Subcutaneous abdominal adipose tissue (tissue), 5 donors: ENCODE data around the gene ARSG.
"Not testable (repeated sequence)": the region's sequence is repeated elsewhere in the genome, so short reads cannot be mapped to it uniquely, and the experiment has no call there.

ENCODE experiments used
- H3K27ac ChIP-seq: one replicate; pipeline ENCODE4 v1.7.0; 2013; ENCODE audit warnings: low read depth, mild to moderate bottlenecking, inconsistent platforms, low read length, moderate library complexity
- H3K27me3 ChIP-seq, 5 donors: one replicate each; pipeline ENCODE4 v1.7.0; 2013; ENCODE audit warnings: low read length in 5 of 5, inconsistent platforms in 1 of 5; ENCODE audit not compliant: control insufficient read depth in 5 of 5, insufficient read depth in 4 of 5
- H3K36me3 ChIP-seq, 5 donors: one replicate each; pipeline ENCODE4 v1.7.0; 2013; ENCODE audit warnings: low read length in 5 of 5; ENCODE audit not compliant: control insufficient read depth in 5 of 5, insufficient read depth in 5 of 5
- H3K4me1 ChIP-seq, 5 donors: one replicate each; pipeline ENCODE4 v1.7.0; 2013; ENCODE audit warnings: low read length in 5 of 5, mild to moderate bottlenecking in 3 of 5, moderate library complexity in 1 of 5; ENCODE audit not compliant: control insufficient read depth in 5 of 5, insufficient read depth in 5 of 5
- H3K4me3 ChIP-seq, 5 donors: one replicate each; pipeline ENCODE4 v1.7.0; 2013; ENCODE audit warnings: low read length in 5 of 5, low read depth in 1 of 5
- H3K9ac ChIP-seq, 5 donors: one replicate each; pipeline ENCODE4 v1.7.0; 2013; ENCODE audit warnings: low read length in 5 of 5, mild to moderate bottlenecking in 4 of 5, moderate library complexity in 3 of 5
- H3K9me3 ChIP-seq, 5 donors: one replicate each; pipeline ENCODE4 v1.7.0; 2013; ENCODE audit warnings: low read length in 5 of 5; ENCODE audit not compliant: control insufficient read depth in 5 of 5
- donor health status: healthy.
- donor health status: healthy.
- donor health status: healthy.
- donor health status: healthy.
- donor health status: healthy.

The ARSG gene

GRCh38 chr17:68414901-68415300 lies 123.6 kb downstream of the ARSG start:
- not testable (repeated sequence) for H3K27ac ChIP-seq, H3K4me3 ChIP-seq, H3K9ac ChIP-seq, H3K36me3 ChIP-seq, H3K4me1 ChIP-seq, H3K27me3 ChIP-seq, H3K9me3 ChIP-seq

- Histone ChIP-seq H3K27ac (no peak overlapping the region), H3K9me3 (no peaks in the 10 kb centered on the region), H3K4me3 (no peak overlapping the region), H3K27me3 (no peaks in the 10 kb centered on the region), H3K9ac (no peak overlapping the region), H3K4me1 (peaks cover 0 to 2% (median 0%) of the 10 kb centered on the region in 5 donors), H3K36me3 (peaks cover 0 to 24% (median 22%) of the 10 kb centered on the region in 5 donors)
These were observed 126.0 kb downstream of the ARSG start for GRCh38 chr17:68417317-68417716.

- no peak overlapping the region for H3K9ac ChIP-seq
These were observed 127.6 kb downstream of the ARSG start for GRCh38 chr17:68418876-68419275.

GRCh38 chr17:68420065-68420464 lies 128.8 kb downstream of the ARSG start:
- H3K9me3 ChIP-seq = no peaks in the 10 kb centered on the region
- no peaks in the 10 kb centered on the region for H3K27me3 ChIP-seq
- H3K4me3 ChIP-seq = no peak overlapping the region
- no peaks in the 10 kb centered on the region for H3K4me1 ChIP-seq
- H3K9ac ChIP-seq = no peak overlapping the region
- H3K36me3 ChIP-seq = peaks cover 0 to 48% (median 40%) of the 10 kb centered on the region in 5 donors
- no peak overlapping the region for H3K27ac ChIP-seq

More at GRCh38 chr17:68418876-68419275, 127.6 kb downstream of the ARSG start:
- Histone ChIP-seq H3K36me3 (peaks cover 0 to 38% (median 32%) of the 10 kb centered on the region in 5 donors), H3K4me3 (no peak overlapping the region), H3K27me3 (no peaks in the 10 kb centered on the region), H3K9me3 (no peaks in the 10 kb centered on the region), H3K4me1 (peaks cover 0 to 2% (median 0%) of the 10 kb centered on the region in 5 donors), H3K27ac (no peak overlapping the region)

- Histone ChIP-seq H3K4me3 (no peak overlapping the region), H3K9ac (no peak overlapping the region), H3K4me1 (no peaks in the 10 kb centered on the region), H3K27ac (no peak overlapping the region), H3K27me3 (no peaks in the 10 kb centered on the region), H3K36me3 (peaks cover 0 to 61% (median 51%) of the 10 kb centered on the region in 5 donors), H3K9me3 (no peaks in the 10 kb centered on the region)
These were observed 130.2 kb downstream of the ARSG start for GRCh38 chr17:68421486-68421885.

GRCh38 chr17:68422821-68423220 lies 131.5 kb downstream of the ARSG start:
- Histone ChIP-seq H3K9me3 (no peaks in the 10 kb centered on the region), H3K9ac (no peak overlapping the region), H3K36me3 (peaks cover 0 to 74% (median 61%) of the 10 kb centered on the region in 5 donors), H3K27me3 (no peaks in the 10 kb centered on the region), H3K4me1 (no peaks in the 10 kb centered on the region), H3K4me3 (no peak overlapping the region), H3K27ac (no peak overlapping the region)

GRCh38 chr17:68423251-68423650 lies 132.0 kb downstream of the ARSG start:
- peaks cover 0 to 78% (median 64%) of the 10 kb centered on the region in 5 donors for H3K36me3 ChIP-seq
- no peaks in the 10 kb centered on the region for H3K4me1 ChIP-seq
- no peak overlapping the region for H3K9ac ChIP-seq
- no peak overlapping the region for H3K27ac ChIP-seq
- no peaks in the 10 kb centered on the region for H3K9me3 ChIP-seq
- H3K27me3 ChIP-seq = no peaks in the 10 kb centered on the region
- no peak overlapping the region for H3K4me3 ChIP-seq

- Histone ChIP-seq H3K9me3 (no peaks in the 10 kb centered on the region), H3K4me3 (no peak overlapping the region), H3K27ac (no peak overlapping the region), H3K9ac (no peak overlapping the region), H3K4me1 (no peaks in the 10 kb centered on the region), H3K27me3 (no peaks in the 10 kb centered on the region), H3K36me3 (peaks cover 3 to 88% (median 73%) of the 10 kb centered on the region in 5 donors)
These were observed 132.9 kb downstream of the ARSG start for GRCh38 chr17:68424203-68424602.

GRCh38 chr17:68424861-68425260 lies 133.6 kb downstream of the ARSG start:
- Histone ChIP-seq H3K27ac (no peak overlapping the region), H3K27me3 (no peaks in the 10 kb centered on the region), H3K9ac (no peak overlapping the region), H3K4me1 (no peaks in the 10 kb centered on the region), H3K36me3 (peaks cover 3 to 88% (median 73%) of the 10 kb centered on the region in 5 donors), H3K4me3 (no peak overlapping the region), H3K9me3 (no peaks in the 10 kb centered on the region)

GRCh38 chr17:68425979-68426378 lies 134.7 kb downstream of the ARSG start:
- Histone ChIP-seq H3K9me3 (no peaks in the 10 kb centered on the region), H3K9ac (no peak overlapping the region)

GRCh38 chr17:68427575-68427974 lies 136.3 kb downstream of the ARSG start:
- Histone ChIP-seq H3K9ac (no peak overlapping the region), H3K9me3 (no peaks in the 10 kb centered on the region), H3K4me1 (no peaks in the 10 kb centered on the region), H3K4me3 (no peak overlapping the region), H3K27me3 (no peaks in the 10 kb centered on the region), H3K27ac (no peak overlapping the region), H3K36me3 (peaks cover 3 to 94% (median 81%) of the 10 kb centered on the region in 5 donors)

More at GRCh38 chr17:68425979-68426378, 134.7 kb downstream of the ARSG start:
- H3K36me3 ChIP-seq = peaks cover 3 to 88% (median 74%) of the 10 kb centered on the region in 5 donors
- no peak overlapping the region for H3K4me3 ChIP-seq
- H3K4me1 ChIP-seq = no peaks in the 10 kb centered on the region
- no peaks in the 10 kb centered on the region for H3K27me3 ChIP-seq
- H3K27ac ChIP-seq = no peak overlapping the region
